Hepatic stellate cell (primary cell): ENCODE results near the gene NOL9.
"Not testable (repeated sequence)": the region's sequence is repeated elsewhere in the genome, so short reads cannot be mapped to it uniquely, and the experiment has no call there.

ENCODE experiments used
- DNase-seq: peaks from one replicate; pipeline ENCODE4 v3.0.0; 2011; ENCODE audit warnings: low spot score

The NOL9 gene

GRCh38 chr1:6572653-6573383 lies 18.5 kb upstream of the NOL9 start:
- no peak for DNase-seq

- no peak for DNase-seq
Observed at GRCh38 chr1:6570987-6571386, 16.7 kb upstream of the NOL9 start.

GRCh38 chr1:6570100-6570499 lies 15.8 kb upstream of the NOL9 start:
- no peak for DNase-seq

- no peak for DNase-seq
Observed at GRCh38 chr1:6569033-6569432, 14.7 kb upstream of the NOL9 start.

GRCh38 chr1:6560267-6560666 lies 6.0 kb upstream of the NOL9 start:
- DNase-seq, result no peak

GRCh38 chr1:6559161-6559560 lies 4.8 kb upstream of the NOL9 start:
- not testable (repeated sequence) for DNase-seq

- no peak for DNase-seq
Observed at GRCh38 chr1:6557597-6557996, 3.3 kb upstream of the NOL9 start.

GRCh38 chr1:6554907-6555778 lies 830 bp upstream of the NOL9 start, which contains the start of gene TAS1R1:
Gene TAS1R1, plus strand, starts transcription at chr1:6555307. Its CDS starts 67 bp downstream, at chr1:6555374.
- no peak for DNase-seq

- DNase-seq, result no peak
Observed at GRCh38 chr1:6547301-6547700, 7.0 kb downstream of the NOL9 start.

- no peak for DNase-seq
Observed at GRCh38 chr1:6546326-6546725, 8.0 kb downstream of the NOL9 start.

GRCh38 chr1:6545276-6546112 lies 8.8 kb downstream of the NOL9 start:
- no peak for DNase-seq

- peak; percentile 35 for DNase-seq
Observed at GRCh38 chr1:6544831-6545230, 9.5 kb downstream of the NOL9 start.

GRCh38 chr1:6538956-6539355 lies 15.4 kb downstream of the NOL9 start:
- no peak for DNase-seq

GRCh38 chr1:6536291-6536690 lies 18.0 kb downstream of the NOL9 start:
- no peak for DNase-seq

GRCh38 chr1:6535214-6535613 lies 19.1 kb downstream of the NOL9 start:
- DNase-seq, result no peak

GRCh38 chr1:6534248-6534822 lies 20.0 kb downstream of the NOL9 start:
- no peak for DNase-seq

GRCh38 chr1:6531996-6532395 lies 22.3 kb downstream of the NOL9 start:
- no peak for DNase-seq

GRCh38 chr1:6530504-6531160 lies 23.7 kb downstream of the NOL9 start:
- DNase-seq, result no peak

GRCh38 chr1:6528492-6528891 lies 25.8 kb downstream of the NOL9 start:
- no peak for DNase-seq

GRCh38 chr1:6526316-6526715 lies 28.0 kb downstream of the NOL9 start:
- DNase-seq, result no peak

GRCh38 chr1:6523566-6523965 lies 30.7 kb downstream of the NOL9 start:
- DNase-seq, result peak; percentile 74
